WTC11 (cell line): Measurements from ENCODE around the gene PKP2.

Source experiments
- CBFB ChIP-seq: sonication (generic); formaldehyde crosslinking; IDR thresholded peaks from 2 replicates; pipeline ENCODE4 v1.8.1; 2022; ENCODE audit warnings: mild to moderate bottlenecking, low read depth, missing genetic modification reagents
- FOXK1 ChIP-seq: sonication (generic); formaldehyde crosslinking; IDR thresholded peaks from 2 replicates; pipeline ENCODE4 v1.8.0; 2022; ENCODE audit warnings: mild to moderate bottlenecking, moderate library complexity, missing genetic modification reagents
- TF ChIP-seq, protein P1 (sequence below): fragments of 200-600 bp; IDR thresholded peaks from 2 replicates; pipeline ENCODE4 v1.8.0; 2022; ENCODE audit warnings: antibody characterized with exemption
- TF ChIP-seq, protein P2 (sequence below): sonication (generic); formaldehyde crosslinking; IDR thresholded peaks from 2 replicates; pipeline ENCODE4 v1.8.0; 2023; ENCODE audit warnings: missing genetic modification reagents, mild to moderate bottlenecking, borderline replicate concordance
- TF ChIP-seq, protein P3 (sequence below): sonication (generic); formaldehyde crosslinking; IDR thresholded peaks from 2 replicates; pipeline ENCODE4 v1.8.0; 2022; ENCODE audit warnings: mild to moderate bottlenecking, missing genetic modification reagents

GRCh38 chr12:32918890-32919801 lies 22.6 kb upstream of the PKP2 start:
- TF ChIP-seq, protein P1, sequence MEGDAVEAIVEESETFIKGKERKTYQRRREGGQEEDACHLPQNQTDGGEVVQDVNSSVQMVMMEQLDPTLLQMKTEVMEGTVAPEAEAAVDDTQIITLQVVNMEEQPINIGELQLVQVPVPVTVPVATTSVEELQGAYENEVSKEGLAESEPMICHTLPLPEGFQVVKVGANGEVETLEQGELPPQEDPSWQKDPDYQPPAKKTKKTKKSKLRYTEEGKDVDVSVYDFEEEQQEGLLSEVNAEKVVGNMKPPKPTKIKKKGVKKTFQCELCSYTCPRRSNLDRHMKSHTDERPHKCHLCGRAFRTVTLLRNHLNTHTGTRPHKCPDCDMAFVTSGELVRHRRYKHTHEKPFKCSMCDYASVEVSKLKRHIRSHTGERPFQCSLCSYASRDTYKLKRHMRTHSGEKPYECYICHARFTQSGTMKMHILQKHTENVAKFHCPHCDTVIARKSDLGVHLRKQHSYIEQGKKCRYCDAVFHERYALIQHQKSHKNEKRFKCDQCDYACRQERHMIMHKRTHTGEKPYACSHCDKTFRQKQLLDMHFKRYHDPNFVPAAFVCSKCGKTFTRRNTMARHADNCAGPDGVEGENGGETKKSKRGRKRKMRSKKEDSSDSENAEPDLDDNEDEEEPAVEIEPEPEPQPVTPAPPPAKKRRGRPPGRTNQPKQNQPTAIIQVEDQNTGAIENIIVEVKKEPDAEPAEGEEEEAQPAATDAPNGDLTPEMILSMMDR = peak; percentile 33; the same call in 1 of the 2 replicates
- TF ChIP-seq, protein P2, sequence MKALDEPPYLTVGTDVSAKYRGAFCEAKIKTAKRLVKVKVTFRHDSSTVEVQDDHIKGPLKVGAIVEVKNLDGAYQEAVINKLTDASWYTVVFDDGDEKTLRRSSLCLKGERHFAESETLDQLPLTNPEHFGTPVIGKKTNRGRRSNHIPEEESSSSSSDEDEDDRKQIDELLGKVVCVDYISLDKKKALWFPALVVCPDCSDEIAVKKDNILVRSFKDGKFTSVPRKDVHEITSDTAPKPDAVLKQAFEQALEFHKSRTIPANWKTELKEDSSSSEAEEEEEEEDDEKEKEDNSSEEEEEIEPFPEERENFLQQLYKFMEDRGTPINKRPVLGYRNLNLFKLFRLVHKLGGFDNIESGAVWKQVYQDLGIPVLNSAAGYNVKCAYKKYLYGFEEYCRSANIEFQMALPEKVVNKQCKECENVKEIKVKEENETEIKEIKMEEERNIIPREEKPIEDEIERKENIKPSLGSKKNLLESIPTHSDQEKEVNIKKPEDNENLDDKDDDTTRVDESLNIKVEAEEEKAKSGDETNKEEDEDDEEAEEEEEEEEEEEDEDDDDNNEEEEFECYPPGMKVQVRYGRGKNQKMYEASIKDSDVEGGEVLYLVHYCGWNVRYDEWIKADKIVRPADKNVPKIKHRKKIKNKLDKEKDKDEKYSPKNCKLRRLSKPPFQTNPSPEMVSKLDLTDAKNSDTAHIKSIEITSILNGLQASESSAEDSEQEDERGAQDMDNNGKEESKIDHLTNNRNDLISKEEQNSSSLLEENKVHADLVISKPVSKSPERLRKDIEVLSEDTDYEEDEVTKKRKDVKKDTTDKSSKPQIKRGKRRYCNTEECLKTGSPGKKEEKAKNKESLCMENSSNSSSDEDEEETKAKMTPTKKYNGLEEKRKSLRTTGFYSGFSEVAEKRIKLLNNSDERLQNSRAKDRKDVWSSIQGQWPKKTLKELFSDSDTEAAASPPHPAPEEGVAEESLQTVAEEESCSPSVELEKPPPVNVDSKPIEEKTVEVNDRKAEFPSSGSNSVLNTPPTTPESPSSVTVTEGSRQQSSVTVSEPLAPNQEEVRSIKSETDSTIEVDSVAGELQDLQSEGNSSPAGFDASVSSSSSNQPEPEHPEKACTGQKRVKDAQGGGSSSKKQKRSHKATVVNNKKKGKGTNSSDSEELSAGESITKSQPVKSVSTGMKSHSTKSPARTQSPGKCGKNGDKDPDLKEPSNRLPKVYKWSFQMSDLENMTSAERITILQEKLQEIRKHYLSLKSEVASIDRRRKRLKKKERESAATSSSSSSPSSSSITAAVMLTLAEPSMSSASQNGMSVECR = no peak
- TF ChIP-seq, protein P3, sequence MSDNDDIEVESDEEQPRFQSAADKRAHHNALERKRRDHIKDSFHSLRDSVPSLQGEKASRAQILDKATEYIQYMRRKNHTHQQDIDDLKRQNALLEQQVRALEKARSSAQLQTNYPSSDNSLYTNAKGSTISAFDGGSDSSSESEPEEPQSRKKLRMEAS = no peak
- TF ChIP-seq FOXK1 (CRISPR knock-in tag) = no peak
- TF ChIP-seq CBFB (CRISPR knock-in tag) = no peak
